HCT116 (cell line): ENCODE results near the gene HDDC3. TPM values are rescaled to one million over a fixed set of nuclear protein-coding genes. Genes with fewer than 3 reads are reported as not detected.

Experiments
- ATAC-seq: fragments of 200-7000 bp; cut with Tn5 transposase; 2 replicates; pipeline ENCODE4 v1.9.1; 2020; ENCODE audit warnings: mild to moderate bottlenecking, moderate library complexity
- BruUV-seq: library from RNA; stranded (reverse); fragments of 400-500 nt; replicated peaks from 2 replicates; lab custom pipeline; 2021; lab: Mats Ljungman, UMichigan
- CTCF ChIA-PET: fragments of 300-600 bp; sonication (Branson Sonifier 250); formaldehyde crosslinking; loops from one replicate; lab custom pipeline; 2021; ENCODE audit warnings: antibody characterized with exemption; lab: Charles Lee
- POLR2A ChIA-PET: fragments of 300-600, 350-600 bp; sonication (Branson Sonifier 250); formaldehyde crosslinking; loops from one replicate; lab custom pipeline; 2021; ENCODE audit warnings: antibody characterized with exemption; lab: Charles Lee
- RAD21 ChIA-PET, 2 experiments: fragments of 300-600 bp; sonication (Branson Sonifier 250); formaldehyde crosslinking; loops; one replicate each; lab custom pipeline; 2023; ENCODE audit warnings: low total read pairs in 2 of 2; ENCODE audit not compliant: uncharacterized antibody in 2 of 2, unreplicated experiment in 2 of 2, low non-redundant PET in 1 of 2; lab: Charles Lee
- DNase-seq: peaks from one replicate; pipeline ENCODE4 v3.0.0-alpha.2; 2010; ENCODE audit warnings: low read depth, low spot score
- H2AFZ ChIP-seq: fragments of 200-600 bp; shearing (Covaris generic), sonication (generic); 2 replicates; pipeline ENCODE4 v1.6.1; 2017; ENCODE audit warnings: low read depth, mixed run types, mixed read lengths, antibody characterized with exemption, low read length; ENCODE audit not compliant: poor library complexity, severe bottlenecking
- H3K27ac ChIP-seq: 2 replicates; pipeline ENCODE4 v1.5.1; 2012; ENCODE audit warnings: low read depth, low read length
- H3K27me3 ChIP-seq: fragments of 200-600 bp; sonication (generic); 2 replicates; pipeline ENCODE4 v1.6.1; 2016; ENCODE audit warnings: mixed run types, low read length, mixed read lengths; ENCODE audit not compliant: insufficient read depth
- H3K36me3 ChIP-seq, 2 experiments: fragments of 200-500 bp in 1 of 2; fragments of 200-600 bp in 1 of 2; sonication (Bioruptor generic) in 1 of 2; sonication (generic) in 1 of 2; 2 replicates each; pipeline versions ENCODE4 v1.5.1 to v1.6.1; 2014 to 2016; ENCODE audit warnings: low read length in 2 of 2, inconsistent platforms in 1 of 2, mixed read lengths in 1 of 2, mixed run types in 1 of 2; ENCODE audit not compliant: insufficient read depth in 2 of 2, control insufficient read depth in 1 of 2
- H3K4me1 ChIP-seq, 2 experiments: fragments of 200-600 bp in 1 of 2; sonication (generic) in 1 of 2; 2 replicates each; pipeline versions ENCODE4 v1.5.1 to v1.6.1; 2012 to 2017; ENCODE audit warnings: low read length in 2 of 2, inconsistent platforms in 1 of 2, mild to moderate bottlenecking in 1 of 2, mixed read lengths in 1 of 2, mixed run types in 1 of 2, moderate library complexity in 1 of 2; ENCODE audit not compliant: insufficient read depth in 2 of 2, control insufficient read depth in 1 of 2
- H3K4me2 ChIP-seq: fragments of 200-600 bp; sonication (generic); 2 replicates; pipeline ENCODE4 v1.6.1; 2017; ENCODE audit warnings: mixed run types, low read length, mixed read lengths
- H3K4me3 ChIP-seq, 2 experiments: fragments of 200-600 bp in 1 of 2; sonication (generic) in 1 of 2; replicated peaks in 1 of 2; 2 replicates each; pipeline ENCODE4 v1.5.1; 2011 to 2016; ENCODE audit warnings: low read length in 2 of 2, control low read depth in 1 of 2, low read depth in 1 of 2, mild to moderate bottlenecking in 1 of 2, mixed read lengths in 1 of 2, mixed run types in 1 of 2
- H3K79me2 ChIP-seq: fragments of 200-600 bp; sonication (generic); 2 replicates; pipeline ENCODE4 v1.6.1; 2017; ENCODE audit warnings: mild to moderate bottlenecking, mixed run types, low read length, moderate library complexity, mixed read lengths; ENCODE audit not compliant: insufficient read depth
- H3K9ac ChIP-seq: fragments of 200-600 bp; sonication (generic); 2 replicates; pipeline ENCODE4 v1.6.1; 2016; ENCODE audit warnings: low read length, mixed read lengths
- H3K9me2 ChIP-seq: fragments of 200-600 bp; sonication (generic), shearing (Covaris generic); 2 replicates; pipeline ENCODE4 v1.6.1; 2017; ENCODE audit warnings: mixed run types, mild to moderate bottlenecking, moderate library complexity; ENCODE audit not compliant: insufficient read depth
- H3K9me3 ChIP-seq, 2 experiments: fragments of 200-500 bp in 1 of 2; fragments of 200-600 bp in 1 of 2; sonication (Bioruptor generic) in 1 of 2; sonication (generic) in 1 of 2; 2 replicates each; pipeline ENCODE4 v1.6.1; 2014 to 2017; ENCODE audit warnings: low read length in 2 of 2, mixed read lengths in 2 of 2, inconsistent platforms in 1 of 2, low read depth in 1 of 2, mild to moderate bottlenecking in 1 of 2, mixed run types in 1 of 2, moderate library complexity in 1 of 2; ENCODE audit not compliant: control insufficient read depth in 1 of 2, insufficient read depth in 1 of 2
- H4K20me1 ChIP-seq: fragments of 200-600 bp; sonication (generic), shearing (Covaris generic); 2 replicates; pipeline ENCODE4 v1.6.1; 2017; ENCODE audit warnings: mixed run types, mild to moderate bottlenecking, moderate library complexity; ENCODE audit not compliant: insufficient read depth
- CBX3 ChIP-seq: IDR thresholded peaks from 2 replicates; pipeline ENCODE4 v1.6.1; 2012; ENCODE audit warnings: low read depth
- CTCF ChIP-seq, 3 experiments: fragments of 200-600 bp in 1 of 3; sonication (generic) in 1 of 3; IDR thresholded peaks in 2 of 3; conservative IDR thresholded peaks in 1 of 3; 2 replicates each; pipeline ENCODE4 v1.5.1; 2012 to 2017; ENCODE audit warnings: low read depth in 2 of 3, low read length in 2 of 3, antibody characterized with exemption in 1 of 3, borderline replicate concordance in 1 of 3, control low read depth in 1 of 3, mild to moderate bottlenecking in 1 of 3, mixed read lengths in 1 of 3, mixed run types in 1 of 3, moderate library complexity in 1 of 3; ENCODE audit not compliant: insufficient read depth in 1 of 3
- EGR1 ChIP-seq: IDR thresholded peaks from 2 replicates; pipeline ENCODE4 v1.6.1; 2012; ENCODE audit warnings: low read depth
- ELF1 ChIP-seq: IDR thresholded peaks from 2 replicates; pipeline ENCODE4 v1.6.1; 2012; ENCODE audit warnings: low read depth, borderline replicate concordance
- EZH2 ChIP-seq: fragments of 200-600 bp; sonication (generic); IDR thresholded peaks from 2 replicates; pipeline ENCODE4 v1.6.1; 2017; ENCODE audit warnings: antibody characterized with exemption, mixed run types
- JUND ChIP-seq: IDR thresholded peaks from 2 replicates; pipeline ENCODE4 v1.6.1; 2012
- SP1 ChIP-seq: IDR thresholded peaks from 2 replicates; pipeline ENCODE4 v1.6.1; 2012; ENCODE audit warnings: low read depth
- YY1 ChIP-seq: IDR thresholded peaks from 2 replicates; pipeline ENCODE4 v1.6.1; 2011; ENCODE audit warnings: low read length, low read depth, moderate library complexity, mild to moderate bottlenecking; ENCODE audit not compliant: insufficient replicate concordance; ENCODE audit errors: extremely low read depth
- ZBTB33 ChIP-seq: IDR thresholded peaks from 2 replicates; pipeline ENCODE4 v1.6.1; 2011; ENCODE audit warnings: mild to moderate bottlenecking, low read length, moderate library complexity; ENCODE audit not compliant: insufficient replicate concordance; ENCODE audit errors: extremely low read depth
- ZFX ChIP-seq: fragments of 450-650 bp; IDR thresholded peaks from 2 replicates; pipeline ENCODE4 v1.6.1; 2017
- ZNF274 ChIP-seq: fragments of 200-500 bp; sonication (Bioruptor generic); IDR thresholded peaks from 2 replicates; pipeline ENCODE4 v1.6.1; 2014; ENCODE audit warnings: mild to moderate bottlenecking, low read depth, low read length, inconsistent platforms
- intact Hi-C: fragments of 100-400 bp; cut with micrococcal nuclease; formaldehyde crosslinking; loops from 2 replicates; pipeline ENCODE4 v1.10.0; 2022
- total RNA-seq: library from RNA; stranded (reverse); gene quantifications from one replicate; pipeline ENCODE4 v1.2.1, GENCODE V29; 2021; ENCODE audit not compliant: unreplicated experiment

HDDC3 gene
- total RNA-seq, 1 experiment from 2014 or later, result 20.4 TPM

- Histone ChIP-seq H2AFZ (no peak overlapping the region), H3K4me1 (no peaks in the 10 kb centered on the region), H3K79me2 (no peaks in the 10 kb centered on the region), H3K9ac (no peak overlapping the region), H3K9me2 (no peaks in the 10 kb centered on the region), H3K9me3 (no peaks in the 10 kb centered on the region), H3K4me3 (no peak overlapping the region), H3K4me2 (no peak overlapping the region), H4K20me1 (no peaks in the 10 kb centered on the region), H3K27ac (no peak overlapping the region), H3K36me3 (peaks cover 1 to 2% of the 10 kb centered on the region in 2 experiments; a peak in 2 of 4 replicates), H3K27me3 (no peaks in the 10 kb centered on the region)
- ChIA-PET CTCF (no interaction called here), POLR2A (no interaction called here), RAD21 (no interaction called here)
- intact Hi-C loops, result no loop called here
- DNase-seq (no peak), ATAC-seq (no peak)
- TF ChIP-seq ZBTB33, result no peak
- no peak for TF ChIP-seq CBX3
- TF ChIP-seq ELF1, result no peak
- TF ChIP-seq CTCF (IDR thresholded peaks at IDR 0.05 in 2 of 3, conservative IDR thresholded peaks at IDR 0.05 in 1 of 3; ENCODE audit: borderline replicate concordance in 1 of 3, insufficient read depth in 1 of 3, low read depth in 2 of 3, low read length in 2 of 3), result no peak
- TF ChIP-seq EZH2, result no peak
- no peak for TF ChIP-seq EGR1
- no peak for TF ChIP-seq SP1
- no peak for TF ChIP-seq JUND
- no peak for TF ChIP-seq YY1
- TF ChIP-seq ZFX, result no peak
- no peak for TF ChIP-seq ZNF274
- BruUV-seq, result no TSS peak
Measured at GRCh38 chr15:90913398-90913944, 18.9 kb downstream of the HDDC3 start.
